OCI-LY3 (cell line): ENCODE data around the gene CYP27B1.

Experiments used
- EZH2phosphoT487 ChIP-seq: fragments of 200-600 bp; shearing (Covaris generic); IDR thresholded peaks from 2 replicates; pipeline ENCODE4 v1.6.1; 2018; ENCODE audit warnings: antibody characterized with exemption, mixed run types, low read depth
- TF ChIP-seq, protein P1 (sequence below): fragments of 200-600, 300-600 bp; sonication (generic); IDR thresholded peaks from 2 replicates; pipeline ENCODE4 v1.5.1; 2014; ENCODE audit warnings: antibody characterized with exemption, low read length, low read depth

DNA sequence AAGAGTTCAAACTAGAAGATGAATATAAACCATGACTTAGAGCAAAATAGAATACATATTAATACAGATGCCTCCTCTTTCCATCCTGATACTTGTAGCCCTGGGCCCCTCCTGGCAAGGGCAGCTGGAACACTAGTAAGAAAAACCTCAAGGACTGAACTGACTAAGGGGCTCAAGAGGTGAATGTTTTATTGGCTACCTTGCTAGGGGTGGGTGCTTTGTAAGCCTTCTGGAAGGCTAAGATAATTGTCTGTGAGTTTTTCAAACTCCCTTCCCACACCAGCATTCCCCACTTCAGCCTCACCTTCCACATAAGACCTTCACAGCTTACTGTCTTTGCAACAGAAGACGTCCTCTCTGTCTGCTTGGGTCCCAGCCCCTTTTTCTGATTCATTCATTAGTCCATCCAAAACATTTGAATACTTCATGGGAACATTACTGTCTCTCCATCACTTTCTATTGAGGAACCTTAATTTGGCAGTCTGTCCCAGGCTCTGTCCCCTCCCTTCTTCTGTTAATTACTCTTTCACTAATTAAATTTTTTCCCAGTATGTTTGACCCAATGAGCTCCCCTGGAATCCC lies 13.0 kb downstream of the CYP27B1 start:
- TF ChIP-seq, protein P1, sequence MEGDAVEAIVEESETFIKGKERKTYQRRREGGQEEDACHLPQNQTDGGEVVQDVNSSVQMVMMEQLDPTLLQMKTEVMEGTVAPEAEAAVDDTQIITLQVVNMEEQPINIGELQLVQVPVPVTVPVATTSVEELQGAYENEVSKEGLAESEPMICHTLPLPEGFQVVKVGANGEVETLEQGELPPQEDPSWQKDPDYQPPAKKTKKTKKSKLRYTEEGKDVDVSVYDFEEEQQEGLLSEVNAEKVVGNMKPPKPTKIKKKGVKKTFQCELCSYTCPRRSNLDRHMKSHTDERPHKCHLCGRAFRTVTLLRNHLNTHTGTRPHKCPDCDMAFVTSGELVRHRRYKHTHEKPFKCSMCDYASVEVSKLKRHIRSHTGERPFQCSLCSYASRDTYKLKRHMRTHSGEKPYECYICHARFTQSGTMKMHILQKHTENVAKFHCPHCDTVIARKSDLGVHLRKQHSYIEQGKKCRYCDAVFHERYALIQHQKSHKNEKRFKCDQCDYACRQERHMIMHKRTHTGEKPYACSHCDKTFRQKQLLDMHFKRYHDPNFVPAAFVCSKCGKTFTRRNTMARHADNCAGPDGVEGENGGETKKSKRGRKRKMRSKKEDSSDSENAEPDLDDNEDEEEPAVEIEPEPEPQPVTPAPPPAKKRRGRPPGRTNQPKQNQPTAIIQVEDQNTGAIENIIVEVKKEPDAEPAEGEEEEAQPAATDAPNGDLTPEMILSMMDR, result no peak
- TF ChIP-seq EZH2phosphoT487, result no peak
